ENCODE data around the gene NDUFS6.

GRCh38 chr5:1833264-1834021 lies 32.2 kb downstream of the NDUFS6 start:
- TF ChIP-seq CTCF (IDR thresholded peaks at IDR 0.05) = no peak
- no peak for TF ChIP-seq POLR2A (IDR thresholded peaks at IDR 0.05)

Measured in lower leg skin (tissue), 3 donors.